ENCODE data around the gene C5orf63. TPM values are rescaled to one million over a fixed set of nuclear protein-coding genes. Genes with fewer than 3 reads are reported as not detected.
A peak's percentile ranks its signal among the peaks of the same experiment; 100 is the strongest.

Gene C5orf63
- total RNA-seq, 1 donor from 2014 or later, result 2.9 TPM

DNA sequence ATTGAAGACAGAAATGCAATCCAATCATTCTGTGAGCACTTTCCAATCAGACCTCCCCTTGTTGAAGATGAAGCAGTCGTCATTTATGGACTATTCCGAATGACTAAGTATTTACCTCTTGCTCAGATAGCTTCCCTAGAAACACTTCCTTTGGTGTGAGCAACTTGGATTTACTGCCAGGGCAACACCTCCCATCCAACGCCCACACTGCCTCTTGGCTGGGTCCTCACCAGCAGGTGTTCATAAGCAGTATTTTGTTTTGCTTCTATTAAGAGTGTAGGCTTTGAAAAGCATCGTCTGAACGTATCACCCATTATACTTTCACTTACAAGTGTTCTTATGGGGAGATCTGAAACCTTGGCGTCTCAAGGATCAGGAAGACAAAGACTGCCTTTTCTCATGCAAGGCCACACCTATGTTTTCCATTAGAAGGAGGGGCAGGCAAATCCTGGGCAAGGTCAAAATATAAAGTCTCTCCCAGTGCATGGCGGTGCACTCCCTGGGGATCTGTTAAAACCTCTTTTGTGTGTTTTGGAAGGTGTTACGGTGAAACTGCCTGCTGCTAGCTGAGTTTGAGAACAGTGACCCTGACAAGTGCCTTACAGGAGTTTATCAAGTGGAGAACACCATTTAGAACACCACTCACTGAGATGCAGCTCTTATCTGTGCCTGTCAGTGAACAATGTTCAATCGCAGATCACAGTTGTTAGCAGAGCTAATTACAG lies 32.3 kb downstream of the C5orf63 start:
- Histone ChIP-seq H3K36me3 (ENCODE audit: control insufficient read depth, insufficient read depth, low read length) (no peaks in the 10 kb centered on the region), H3K27me3 (ENCODE audit: control insufficient read depth, insufficient read depth, low read length) (no peaks in the 10 kb centered on the region), H3K4me3 (ENCODE audit: low read depth, low read length) (no peak overlapping the region)
- peak; percentile 41 for DNase-seq (ENCODE audit: low read depth)
- TF ChIP-seq, protein P1, sequence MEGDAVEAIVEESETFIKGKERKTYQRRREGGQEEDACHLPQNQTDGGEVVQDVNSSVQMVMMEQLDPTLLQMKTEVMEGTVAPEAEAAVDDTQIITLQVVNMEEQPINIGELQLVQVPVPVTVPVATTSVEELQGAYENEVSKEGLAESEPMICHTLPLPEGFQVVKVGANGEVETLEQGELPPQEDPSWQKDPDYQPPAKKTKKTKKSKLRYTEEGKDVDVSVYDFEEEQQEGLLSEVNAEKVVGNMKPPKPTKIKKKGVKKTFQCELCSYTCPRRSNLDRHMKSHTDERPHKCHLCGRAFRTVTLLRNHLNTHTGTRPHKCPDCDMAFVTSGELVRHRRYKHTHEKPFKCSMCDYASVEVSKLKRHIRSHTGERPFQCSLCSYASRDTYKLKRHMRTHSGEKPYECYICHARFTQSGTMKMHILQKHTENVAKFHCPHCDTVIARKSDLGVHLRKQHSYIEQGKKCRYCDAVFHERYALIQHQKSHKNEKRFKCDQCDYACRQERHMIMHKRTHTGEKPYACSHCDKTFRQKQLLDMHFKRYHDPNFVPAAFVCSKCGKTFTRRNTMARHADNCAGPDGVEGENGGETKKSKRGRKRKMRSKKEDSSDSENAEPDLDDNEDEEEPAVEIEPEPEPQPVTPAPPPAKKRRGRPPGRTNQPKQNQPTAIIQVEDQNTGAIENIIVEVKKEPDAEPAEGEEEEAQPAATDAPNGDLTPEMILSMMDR (IDR thresholded peaks at IDR 0.05; ENCODE audit: insufficient read depth, low read length, poor library complexity, severe bottlenecking), result no peak

- TF ChIP-seq, protein P1 (IDR thresholded peaks at IDR 0.05; ENCODE audit: insufficient read depth, low read length, poor library complexity, severe bottlenecking), result no peak
Observed at GRCh38 chr5:127038550-127038949, 34.8 kb downstream of the C5orf63 start.

GRCh38 chr5:127031863-127032232 lies 41.5 kb downstream of the C5orf63 start:
- TF ChIP-seq, protein P1 (IDR thresholded peaks at IDR 0.05; ENCODE audit: insufficient read depth, low read length, poor library complexity, severe bottlenecking), result no peak

More at GRCh38 chr5:127038550-127038949, 34.8 kb downstream of the C5orf63 start:
- no peak for DNase-seq (ENCODE audit: low read depth)
- Histone ChIP-seq H3K36me3 (ENCODE audit: control insufficient read depth, insufficient read depth, low read length) (no peaks in the 10 kb centered on the region), H3K27me3 (ENCODE audit: control insufficient read depth, insufficient read depth, low read length) (no peaks in the 10 kb centered on the region), H3K4me3 (ENCODE audit: low read depth, low read length) (no peak overlapping the region)

GRCh38 chr5:127031147-127031862 lies 42.0 kb downstream of the C5orf63 start:
- Histone ChIP-seq H3K4me3 (ENCODE audit: low read depth, low read length) (peak overlapping the region; percentile 74), H3K36me3 (ENCODE audit: control insufficient read depth, insufficient read depth, low read length) (no peaks in the 10 kb centered on the region), H3K27me3 (ENCODE audit: control insufficient read depth, insufficient read depth, low read length) (no peaks in the 10 kb centered on the region)
- TF ChIP-seq, protein P1 (IDR thresholded peaks at IDR 0.05; ENCODE audit: insufficient read depth, low read length, poor library complexity, severe bottlenecking), result no peak
- DNase-seq (ENCODE audit: low read depth), result no peak

More at GRCh38 chr5:127031863-127032232, 41.5 kb downstream of the C5orf63 start:
- DNase-seq (ENCODE audit: low read depth), result no peak
- H3K27me3 ChIP-seq (ENCODE audit: control insufficient read depth, insufficient read depth, low read length), result no peaks in the 10 kb centered on the region
- H3K36me3 ChIP-seq (ENCODE audit: control insufficient read depth, insufficient read depth, low read length), result no peaks in the 10 kb centered on the region
- H3K4me3 ChIP-seq (ENCODE audit: low read depth, low read length), result no peak overlapping the region

DNA sequence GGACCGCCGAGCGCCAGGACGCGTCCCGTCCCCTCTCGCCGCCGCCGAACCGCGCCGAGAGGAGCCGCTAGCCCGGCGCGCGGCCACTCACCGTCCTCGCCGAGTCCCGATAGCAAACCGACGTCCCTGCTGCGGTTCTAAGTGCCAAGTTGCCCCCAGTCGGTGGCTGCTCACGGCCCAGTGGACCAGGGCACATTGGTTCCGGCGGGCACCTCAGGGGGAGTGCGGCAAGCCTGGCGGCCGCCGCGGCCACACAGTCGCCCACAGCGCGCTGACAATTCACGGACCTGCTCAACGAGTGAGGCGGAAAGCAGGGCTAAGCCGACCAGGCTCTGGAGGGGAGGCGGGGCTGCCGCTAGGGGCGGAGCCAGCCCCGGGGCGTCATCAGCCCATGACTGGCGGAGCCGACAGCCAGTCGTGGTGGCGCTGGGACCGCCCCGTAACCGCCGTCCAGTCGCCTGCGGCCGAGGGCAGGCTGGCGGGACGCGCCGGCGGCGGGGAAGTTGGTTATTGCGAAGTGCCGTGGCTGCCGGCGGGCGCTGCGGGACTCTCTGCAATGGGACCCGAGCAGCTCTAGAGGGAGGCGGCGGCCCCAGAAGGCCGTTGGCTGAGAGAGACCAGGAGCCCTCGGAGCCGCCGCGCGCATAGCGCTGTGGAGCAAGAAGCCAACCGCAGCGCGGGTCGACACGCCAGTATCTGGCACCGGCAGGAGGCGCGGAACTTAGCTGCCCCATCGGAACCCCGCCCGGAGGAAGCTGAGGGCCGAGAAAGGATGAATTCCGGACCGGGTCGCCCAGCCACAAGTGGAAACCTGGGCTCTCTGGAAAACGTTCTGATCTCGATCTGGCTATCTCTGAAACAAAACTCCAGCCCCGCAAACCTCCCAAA lies 42.8 kb downstream of the C5orf63 start, which contains the start of gene MARCHF3:
Gene MARCHF3 (minus strand): TSS at position 300 of the 888 bp plus-strand sequence. CDS start 112,387 bp downstream, outside the sequence.
- TF ChIP-seq, protein P1 (IDR thresholded peaks at IDR 0.05; ENCODE audit: insufficient read depth, low read length, poor library complexity, severe bottlenecking), result peak; percentile 33
- DNase-seq (ENCODE audit: low read depth), result peak; percentile 72
- Histone ChIP-seq H3K36me3 (ENCODE audit: control insufficient read depth, insufficient read depth, low read length) (no peaks in the 10 kb centered on the region), H3K27me3 (ENCODE audit: control insufficient read depth, insufficient read depth, low read length) (no peaks in the 10 kb centered on the region), H3K4me3 (ENCODE audit: low read depth, low read length) (peak within 1 kb of the TSS; percentile 74)
